Uterus (tissue), 4 donors: ENCODE results near the gene B3GNT2. TPM values are rescaled to one million over a fixed set of nuclear protein-coding genes. Genes with fewer than 3 reads are reported as not detected.
"Not testable (repeated sequence)": the region's sequence is repeated elsewhere in the genome, so short reads cannot be mapped to it uniquely, and the experiment has no call there.

Experiments used
- DNase-seq, 2 donors: peaks; one replicate each; pipeline ENCODE4 v3.0.0-alpha.2; 2019 to 2020
- H3K27ac ChIP-seq, 2 donors: fragments of 200-600 bp; sonication (generic); 1 replicate in 1 of 2; 2 replicates in 1 of 2; pipeline ENCODE4 v1.5.1; 2016 to 2018
- H3K27me3 ChIP-seq, 2 donors: fragments of 200-600 bp; sonication (generic); one replicate each; pipeline ENCODE4 v1.5.1; 2018 to 2019; ENCODE audit warnings: control low read depth in 1 of 2
- H3K36me3 ChIP-seq, 2 donors: fragments of 200-600 bp; sonication (generic); one replicate each; pipeline ENCODE4 v1.5.1; 2019; ENCODE audit warnings: control low read depth in 1 of 2
- H3K4me1 ChIP-seq, 2 donors: fragments of 200-600 bp; sonication (generic); one replicate each; pipeline ENCODE4 v1.5.1; 2018 to 2019; ENCODE audit warnings: control low read depth in 1 of 2
- H3K4me3 ChIP-seq, 2 donors: fragments of 200-600 bp; sonication (generic); 1 replicate in 1 of 2; 2 replicates in 1 of 2; pipeline ENCODE4 v1.5.1; 2018 to 2019; ENCODE audit warnings: mild to moderate bottlenecking in 1 of 2
- H3K9me3 ChIP-seq, 2 donors: fragments of 200-600 bp; sonication (generic); one replicate each; pipeline ENCODE4 v1.5.1; 2019; ENCODE audit warnings: control low read depth in 1 of 2
- POLR2A ChIP-seq, 2 donors: fragments of 450-650 bp; IDR thresholded peaks; one replicate each; pipeline ENCODE4 v1.6.1; 2016; ENCODE audit warnings: antibody characterized with exemption in 2 of 2, mild to moderate bottlenecking in 1 of 2, moderate library complexity in 1 of 2
- intact Hi-C: fragments of 100-400 bp; cut with DNase I; formaldehyde crosslinking; loops from one replicate; pipeline ENCODE4 v1.15.1; 2023; ENCODE audit warnings: low total_unique reads
- microRNA-seq: library from miRNA; unstranded; fragments of <30 nt; microRNA quantifications from one replicate; pipeline ENCODE4, GENCODE V29; 2016; ENCODE audit warnings: borderline microRNAs expressed, borderline replicate concordance
- small RNA-seq: library from RNA; depleted of rRNA; stranded (forward); fragments of <200 nt; gene quantifications from one replicate; pipeline ENCODE3, GENCODE V24; 2016
- total RNA-seq, 4 donors: library from RNA; depleted of rRNA in 3 of 4; stranded (reverse); fragments of >200 nt in 3 of 4; gene quantifications; one replicate each; pipeline versions ENCODE4 v1.1.0 to v1.2.4, GENCODE V29; 2014 to 2023
- TF ChIP-seq, protein P1 (sequence below), 4 experiments: fragments of 200-600 bp in 2 of 4; fragments of 450-650 bp in 2 of 4; sonication (generic) in 2 of 4; IDR thresholded peaks; one replicate each; pipeline ENCODE4 v1.5.1; 2016 to 2019; ENCODE audit warnings: antibody characterized with exemption in 4 of 4, mild to moderate bottlenecking in 2 of 4, moderate library complexity in 1 of 4
- donor health status: DM: yes; HTN: yes; CAD: no.

B3GNT2 gene
- total RNA-seq, 4 donors from 2014 or later, result 15.9 to 42.4 (median 25.5) TPM

DNA sequence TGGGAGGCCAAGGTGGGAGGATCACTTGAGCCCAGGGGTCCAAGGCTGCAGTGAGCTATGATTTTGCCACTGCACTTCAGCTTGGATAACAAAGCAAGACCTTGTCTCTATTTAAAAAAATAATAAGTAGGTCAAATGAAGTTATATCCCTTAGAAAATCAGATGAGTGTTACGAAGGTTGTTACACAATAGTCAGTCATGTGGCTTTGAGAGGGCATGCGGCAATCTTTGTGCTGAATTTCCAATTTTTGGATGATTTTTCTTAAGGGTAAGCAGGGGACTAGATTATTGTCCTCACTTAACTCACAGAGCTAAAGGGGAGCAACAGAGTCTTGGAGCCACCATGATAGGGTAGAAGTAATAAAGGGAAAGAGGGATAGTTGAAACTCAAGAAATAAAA is 71.8 kb downstream of the B3GNT2 start:
- no peaks in the 10 kb centered on the region for H3K4me1 ChIP-seq
- no peak for DNase-seq
- intact Hi-C loops, result no loop called here

DNA sequence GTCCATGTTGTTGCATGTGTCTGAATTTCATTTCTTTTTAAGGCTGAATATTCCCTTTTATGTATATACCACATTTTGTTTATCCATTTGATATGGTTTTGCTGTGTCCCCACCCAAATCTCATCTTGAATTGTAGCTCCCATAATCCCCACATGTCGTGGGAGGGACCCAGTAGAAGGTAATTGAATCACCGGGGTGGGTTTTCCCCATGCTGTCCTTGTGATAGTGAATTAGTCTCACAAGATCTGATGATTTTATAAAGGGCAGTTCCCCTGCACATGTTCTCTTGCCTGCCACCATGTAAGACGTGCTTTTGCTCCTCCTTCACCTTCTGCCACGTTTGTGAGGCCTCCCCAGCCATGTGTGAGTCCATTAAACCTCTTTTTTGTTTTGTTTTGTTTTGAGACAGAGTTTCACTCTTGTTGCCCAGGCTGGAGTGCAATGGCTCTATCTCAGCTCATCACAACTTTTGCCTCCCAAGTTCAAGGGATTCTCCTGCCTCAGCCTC is 72.8 kb downstream of the B3GNT2 start:
- intact Hi-C loops, H3K9me3 ChIP-seq, DNase-seq, H3K36me3 ChIP-seq, H3K4me1 ChIP-seq, H3K4me3 ChIP-seq, H3K27ac ChIP-seq, H3K27me3 ChIP-seq: not testable (repeated sequence)

More for the DNA sequence above, 71.8 kb downstream of the B3GNT2 start:
- H3K36me3 ChIP-seq, result no peaks in the 10 kb centered on the region
- no peaks in the 10 kb centered on the region for H3K27me3 ChIP-seq
- no peak overlapping the region for H3K4me3 ChIP-seq
- H3K27ac ChIP-seq, result no peak overlapping the region
- TF ChIP-seq, protein P1, sequence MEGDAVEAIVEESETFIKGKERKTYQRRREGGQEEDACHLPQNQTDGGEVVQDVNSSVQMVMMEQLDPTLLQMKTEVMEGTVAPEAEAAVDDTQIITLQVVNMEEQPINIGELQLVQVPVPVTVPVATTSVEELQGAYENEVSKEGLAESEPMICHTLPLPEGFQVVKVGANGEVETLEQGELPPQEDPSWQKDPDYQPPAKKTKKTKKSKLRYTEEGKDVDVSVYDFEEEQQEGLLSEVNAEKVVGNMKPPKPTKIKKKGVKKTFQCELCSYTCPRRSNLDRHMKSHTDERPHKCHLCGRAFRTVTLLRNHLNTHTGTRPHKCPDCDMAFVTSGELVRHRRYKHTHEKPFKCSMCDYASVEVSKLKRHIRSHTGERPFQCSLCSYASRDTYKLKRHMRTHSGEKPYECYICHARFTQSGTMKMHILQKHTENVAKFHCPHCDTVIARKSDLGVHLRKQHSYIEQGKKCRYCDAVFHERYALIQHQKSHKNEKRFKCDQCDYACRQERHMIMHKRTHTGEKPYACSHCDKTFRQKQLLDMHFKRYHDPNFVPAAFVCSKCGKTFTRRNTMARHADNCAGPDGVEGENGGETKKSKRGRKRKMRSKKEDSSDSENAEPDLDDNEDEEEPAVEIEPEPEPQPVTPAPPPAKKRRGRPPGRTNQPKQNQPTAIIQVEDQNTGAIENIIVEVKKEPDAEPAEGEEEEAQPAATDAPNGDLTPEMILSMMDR (IDR thresholded peaks at IDR 0.05), result no peak
- no peak for TF ChIP-seq POLR2A (IDR thresholded peaks at IDR 0.05)
- no peaks in the 10 kb centered on the region for H3K9me3 ChIP-seq

DNA sequence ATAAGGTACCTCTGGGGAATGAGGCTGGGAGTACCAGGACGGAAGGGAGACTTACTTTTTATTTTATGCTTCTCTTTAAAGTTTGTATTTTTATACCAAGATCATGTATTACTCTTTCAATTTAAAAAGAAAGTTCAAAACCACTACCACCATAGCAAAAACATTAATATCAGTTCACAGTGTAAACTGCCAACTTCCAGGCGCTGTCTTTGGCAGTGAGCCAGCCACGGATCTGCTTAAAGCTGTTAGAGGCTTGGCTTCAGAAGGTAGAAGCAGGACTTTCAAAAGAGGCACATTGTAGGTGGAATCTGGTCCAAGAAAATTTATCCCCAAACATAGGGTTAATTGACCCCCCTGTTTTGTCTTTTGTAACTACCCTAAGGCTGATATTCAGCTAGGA is 74.8 kb downstream of the B3GNT2 start:
- intact Hi-C loops, result no loop called here
- no peak for TF ChIP-seq POLR2A (IDR thresholded peaks at IDR 0.05)
- TF ChIP-seq, protein P1 (IDR thresholded peaks at IDR 0.05), result no peak
- H3K27me3 ChIP-seq, result no peaks in the 10 kb centered on the region
- peak; percentile 30 to 38 for DNase-seq
- H3K36me3 ChIP-seq, result no peaks in the 10 kb centered on the region
- H3K4me3 ChIP-seq, result no peak overlapping the region
- no peaks in the 10 kb centered on the region for H3K4me1 ChIP-seq
- H3K27ac ChIP-seq, result no peak overlapping the region
- no peaks in the 10 kb centered on the region for H3K9me3 ChIP-seq

Small RNA genes within 50 kb of the gene (microRNA-seq; reads per million reads assigned to microRNA genes)
- gene MIR5192, result not detected

Small RNA genes within 50 kb of the gene (small RNA-seq; reads per million reads assigned to genes)
- gene MIR5192 (not detected), gene RN7SL51P (not detected)
